CD4-positive, alpha-beta T cell treated with Interferon alpha-2 for 1 hour (primary cell): ENCODE data around the gene GOLT1A.
A peak's percentile ranks its signal among the peaks of the same experiment; 100 is the strongest.

Experiments
- DNase-seq, 2 donors: peaks; one replicate each; pipeline ENCODE4 v3.0.0-alpha.2; 2020 to 2022

GOLT1A gene

GRCh38 chr1:204153667-204154066, 60.1 kb downstream of the GOLT1A start:
- no peak for DNase-seq

GRCh38 chr1:204152310-204153044, 61.3 kb downstream of the GOLT1A start:
- no peak for DNase-seq

GRCh38 chr1:204151552-204152309, 62.1 kb downstream of the GOLT1A start, which contains the start of gene ETNK2:
TSS of gene ETNK2 (minus strand) at chr1:204152044. CDS start at chr1:204151852, 192 bp downstream.
- peak; percentile 59 to 73 for DNase-seq

GRCh38 chr1:204150702-204151551, 62.9 kb downstream of the GOLT1A start:
- peak in 1 of 2 donors; percentile 10 for DNase-seq

GRCh38 chr1:204149635-204150565, 63.9 kb downstream of the GOLT1A start:
- no peak for DNase-seq

GRCh38 chr1:204149107-204149506, 64.7 kb downstream of the GOLT1A start:
- DNase-seq: no peak
